ENCODE results near the gene LNPK. TPM values are rescaled to one million over a fixed set of nuclear protein-coding genes. Genes with fewer than 3 reads are reported as not detected.
"Not testable (repeated sequence)": the region's sequence is repeated elsewhere in the genome, so short reads cannot be mapped to it uniquely, and the experiment has no call there.

The LNPK gene
- total RNA-seq, 2 donors from 2014 or later: 13.5 to 25.5 TPM

- Histone ChIP-seq H3K27me3 (replicated peaks; ENCODE audit: insufficient read depth) (no peaks in the 10 kb centered on the region), H3K36me3 (no peaks in the 10 kb centered on the region), H3K9me3 (no peaks in the 10 kb centered on the region), H3K4me3 (no peak overlapping the region), H3K4me1 (ENCODE audit: control insufficient read depth in 1 of 2, low read depth in 2 of 2) (peaks cover 9 to 13% of the 10 kb centered on the region in 2 donors), H3K27ac (no peak overlapping the region)
- ATAC-seq (ENCODE audit: insufficient number of reproducible peaks, low FRiP score, low read depth) (no peak), DNase-seq (ENCODE audit: low spot score) (no peak)
- no peak for TF ChIP-seq CTCF (IDR thresholded peaks at IDR 0.05)
Observed at GRCh38 chr2:175999283-175999819, 2.7 kb downstream of the LNPK start.

GRCh38 chr2:175990099-175990498 lies 12.0 kb downstream of the LNPK start:
- ATAC-seq (ENCODE audit: insufficient number of reproducible peaks, low FRiP score, low read depth) (no peak), DNase-seq (ENCODE audit: low spot score) (no peak)
- Histone ChIP-seq H3K36me3 (no peaks in the 10 kb centered on the region), H3K4me3 (no peak overlapping the region), H3K9me3 (no peaks in the 10 kb centered on the region), H3K4me1 (ENCODE audit: control insufficient read depth in 1 of 2, low read depth in 2 of 2) (no peaks in the 10 kb centered on the region), H3K27me3 (replicated peaks; ENCODE audit: insufficient read depth) (no peaks in the 10 kb centered on the region), H3K27ac (no peak overlapping the region)
- no peak for TF ChIP-seq CTCF (IDR thresholded peaks at IDR 0.05)

DNA sequence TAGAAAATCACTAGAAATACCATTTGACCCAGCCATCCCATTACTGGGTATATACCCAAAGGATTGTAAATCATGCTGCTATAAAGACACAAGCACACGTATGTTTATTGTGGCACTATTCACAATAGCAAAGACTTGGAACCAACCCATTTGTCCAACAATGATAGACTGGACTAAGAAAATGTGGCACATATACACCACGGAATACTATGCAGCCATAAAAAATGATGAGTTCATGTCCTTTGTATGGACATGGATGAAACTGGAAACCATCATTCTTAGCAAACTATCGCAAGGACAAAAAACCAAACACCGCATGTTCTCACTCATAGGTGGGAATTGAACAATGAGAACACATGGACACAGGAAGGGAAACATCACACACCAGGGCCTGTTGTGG lies 14.9 kb downstream of the LNPK start:
- not testable (repeated sequence) for H3K36me3 ChIP-seq; H3K4me1 ChIP-seq (ENCODE audit: control insufficient read depth in 1 of 2, low read depth in 2 of 2); H3K9me3 ChIP-seq; ATAC-seq (ENCODE audit: insufficient number of reproducible peaks, low FRiP score, low read depth); H3K4me3 ChIP-seq; H3K27me3 ChIP-seq (replicated peaks; ENCODE audit: insufficient read depth); DNase-seq (ENCODE audit: low spot score); H3K27ac ChIP-seq

DNA sequence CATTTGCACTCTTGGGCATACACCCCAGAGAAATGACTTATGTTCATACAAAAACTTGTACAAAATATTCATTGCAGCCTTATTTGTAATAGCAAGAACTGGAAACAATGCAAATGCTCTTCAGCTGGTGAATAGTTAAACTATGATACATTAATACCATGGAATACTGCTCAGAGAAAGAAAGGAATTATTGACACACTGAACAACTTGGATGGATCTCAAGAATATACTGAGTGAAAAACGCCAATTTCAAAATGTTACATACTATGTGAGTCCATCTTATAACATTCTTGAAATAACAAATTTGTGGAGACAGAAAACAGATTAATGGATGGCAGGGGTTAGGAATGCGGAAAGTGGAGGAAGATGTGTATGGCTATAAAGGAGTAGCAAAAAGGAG lies 17.2 kb downstream of the LNPK start:
- Histone ChIP-seq H3K4me3 (no peak overlapping the region), H3K4me1 (ENCODE audit: control insufficient read depth in 1 of 2, low read depth in 2 of 2) (no peaks in the 10 kb centered on the region), H3K36me3 (no peaks in the 10 kb centered on the region), H3K27me3 (replicated peaks; ENCODE audit: insufficient read depth) (no peaks in the 10 kb centered on the region), H3K27ac (no peak overlapping the region), H3K9me3 (no peaks in the 10 kb centered on the region)
- ATAC-seq (ENCODE audit: insufficient number of reproducible peaks, low FRiP score, low read depth) (no peak), DNase-seq (ENCODE audit: low spot score) (no peak)
- no peak for TF ChIP-seq CTCF (IDR thresholded peaks at IDR 0.05)

DNA sequence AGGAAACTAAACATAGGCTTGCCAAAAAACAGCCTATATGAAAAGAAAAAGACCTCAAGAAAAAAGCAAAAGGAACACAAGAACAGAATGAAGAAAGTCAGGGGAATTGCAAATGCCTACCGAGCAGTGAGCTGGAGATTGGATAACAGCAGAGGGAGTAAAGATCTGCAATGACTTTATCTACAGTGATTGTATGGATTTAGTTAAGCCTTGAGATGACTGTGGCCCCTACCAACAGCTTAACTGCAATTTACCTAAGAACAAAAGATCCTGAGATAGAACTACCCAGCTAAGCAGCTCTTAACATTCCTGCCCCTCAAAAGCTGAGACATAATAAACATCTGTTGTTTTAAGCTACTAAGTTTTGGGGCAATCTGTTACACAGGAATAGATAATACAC lies 20.5 kb downstream of the LNPK start:
- no peaks in the 10 kb centered on the region for H3K4me1 ChIP-seq (ENCODE audit: control insufficient read depth in 1 of 2, low read depth in 2 of 2)
- no peaks in the 10 kb centered on the region for H3K27me3 ChIP-seq (replicated peaks; ENCODE audit: insufficient read depth)
- no peak overlapping the region for H3K27ac ChIP-seq
- DNase-seq (ENCODE audit: low spot score): no peak
- H3K9me3 ChIP-seq: no peaks in the 10 kb centered on the region
- no peaks in the 10 kb centered on the region for H3K36me3 ChIP-seq
- no peak overlapping the region for H3K4me3 ChIP-seq
- ATAC-seq (ENCODE audit: insufficient number of reproducible peaks, low FRiP score, low read depth): no peak
- no peak for TF ChIP-seq CTCF (IDR thresholded peaks at IDR 0.05)

Measured in thoracic aorta (tissue), 2 donors.